GM20000 (cell line): ENCODE results near the gene RCAN2.

Source experiments
- DNase-seq: peaks from one replicate; pipeline ENCODE4 v3.0.0; 2012; ENCODE audit warnings: low spot score
- TF ChIP-seq, protein P1 (sequence below): IDR thresholded peaks from 2 replicates; pipeline ENCODE4 v1.5.1; 2012; ENCODE audit warnings: mild to moderate bottlenecking, control low read depth; ENCODE audit errors: extremely low read depth, missing control alignments

The RCAN2 gene

DNA sequence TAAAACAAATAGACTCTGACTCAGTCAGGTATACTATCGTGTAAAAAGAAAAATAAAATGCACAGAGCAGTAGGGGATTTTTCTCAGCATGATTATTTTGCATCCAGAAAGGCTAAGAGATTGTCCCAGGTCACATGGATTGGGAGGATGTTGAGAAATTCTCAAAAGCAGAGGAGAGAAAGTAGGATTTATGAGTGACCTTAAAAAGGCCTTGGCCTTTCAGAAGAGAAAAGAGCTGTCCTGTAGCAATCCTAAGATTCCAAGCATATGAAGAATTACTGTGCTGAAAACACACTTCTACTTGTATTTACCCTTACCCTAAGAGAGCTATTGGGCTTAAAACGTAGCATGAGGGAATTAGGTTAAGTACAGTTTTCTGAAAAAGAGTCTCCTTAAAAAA is 170.7 kb downstream of the RCAN2 start:
- TF ChIP-seq, protein P1, sequence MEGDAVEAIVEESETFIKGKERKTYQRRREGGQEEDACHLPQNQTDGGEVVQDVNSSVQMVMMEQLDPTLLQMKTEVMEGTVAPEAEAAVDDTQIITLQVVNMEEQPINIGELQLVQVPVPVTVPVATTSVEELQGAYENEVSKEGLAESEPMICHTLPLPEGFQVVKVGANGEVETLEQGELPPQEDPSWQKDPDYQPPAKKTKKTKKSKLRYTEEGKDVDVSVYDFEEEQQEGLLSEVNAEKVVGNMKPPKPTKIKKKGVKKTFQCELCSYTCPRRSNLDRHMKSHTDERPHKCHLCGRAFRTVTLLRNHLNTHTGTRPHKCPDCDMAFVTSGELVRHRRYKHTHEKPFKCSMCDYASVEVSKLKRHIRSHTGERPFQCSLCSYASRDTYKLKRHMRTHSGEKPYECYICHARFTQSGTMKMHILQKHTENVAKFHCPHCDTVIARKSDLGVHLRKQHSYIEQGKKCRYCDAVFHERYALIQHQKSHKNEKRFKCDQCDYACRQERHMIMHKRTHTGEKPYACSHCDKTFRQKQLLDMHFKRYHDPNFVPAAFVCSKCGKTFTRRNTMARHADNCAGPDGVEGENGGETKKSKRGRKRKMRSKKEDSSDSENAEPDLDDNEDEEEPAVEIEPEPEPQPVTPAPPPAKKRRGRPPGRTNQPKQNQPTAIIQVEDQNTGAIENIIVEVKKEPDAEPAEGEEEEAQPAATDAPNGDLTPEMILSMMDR = no peak
- no peak for DNase-seq

DNA sequence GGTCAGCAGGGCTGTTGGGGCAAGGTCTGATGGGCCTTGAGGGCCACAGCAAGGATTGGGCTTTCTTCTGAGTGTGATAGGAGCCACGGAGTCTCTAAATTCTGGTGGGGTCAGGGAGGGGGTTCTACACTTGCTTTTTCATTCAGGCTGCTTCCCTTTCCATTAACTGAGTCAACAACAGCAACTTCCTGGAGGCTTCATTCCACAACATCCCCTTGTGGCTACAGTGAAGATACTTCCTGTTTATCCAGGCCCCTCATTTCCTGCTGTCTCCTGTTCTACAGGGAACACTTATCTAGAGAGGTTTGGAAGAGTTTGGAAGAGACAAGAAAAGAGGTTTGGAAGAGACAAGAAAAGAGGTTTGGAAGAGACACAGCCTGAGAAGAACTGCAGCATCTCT is 175.7 kb downstream of the RCAN2 start:
- TF ChIP-seq, protein P1 = no peak
- no peak for DNase-seq

DNA sequence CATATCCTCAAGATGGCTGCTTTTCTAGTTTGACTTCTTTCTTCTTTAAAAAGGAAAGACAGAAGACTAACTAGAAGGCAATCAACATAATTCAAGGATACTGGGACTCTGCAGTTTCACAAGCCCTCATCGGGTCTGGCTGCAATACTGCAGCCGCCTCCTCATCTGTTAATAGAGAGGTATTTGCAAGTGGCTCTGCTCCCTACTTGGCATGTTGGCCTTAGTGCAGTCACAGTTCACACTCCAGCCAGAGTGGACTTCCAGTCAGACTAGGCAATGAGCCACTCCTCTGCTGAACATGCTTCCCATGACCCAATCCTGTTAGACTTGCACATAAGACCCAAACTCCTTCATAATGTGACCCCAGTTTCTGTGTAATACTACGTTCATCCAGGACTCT is 178.6 kb downstream of the RCAN2 start:
- DNase-seq = no peak
- TF ChIP-seq, protein P1 = no peak

DNA sequence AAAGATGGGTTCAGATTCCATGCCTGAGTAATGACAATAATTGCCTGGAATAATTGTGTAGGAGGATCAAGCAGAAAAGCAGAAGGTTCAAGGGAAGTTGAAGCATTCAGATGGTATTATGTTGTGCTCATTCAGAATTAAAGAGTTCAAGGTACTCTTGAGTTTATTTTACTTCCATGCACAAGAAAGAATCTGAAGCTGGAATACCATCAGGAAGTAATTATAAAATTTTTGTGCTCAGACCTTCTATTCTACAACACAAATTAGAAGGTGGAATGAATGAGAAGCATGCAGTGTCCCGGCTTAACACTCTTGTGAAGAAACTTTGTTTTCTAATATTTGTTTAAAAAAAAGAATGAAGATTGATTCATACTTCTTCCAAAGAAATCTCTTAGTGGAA is 181.1 kb downstream of the RCAN2 start:
- no peak for DNase-seq
- TF ChIP-seq, protein P1 = no peak

DNA sequence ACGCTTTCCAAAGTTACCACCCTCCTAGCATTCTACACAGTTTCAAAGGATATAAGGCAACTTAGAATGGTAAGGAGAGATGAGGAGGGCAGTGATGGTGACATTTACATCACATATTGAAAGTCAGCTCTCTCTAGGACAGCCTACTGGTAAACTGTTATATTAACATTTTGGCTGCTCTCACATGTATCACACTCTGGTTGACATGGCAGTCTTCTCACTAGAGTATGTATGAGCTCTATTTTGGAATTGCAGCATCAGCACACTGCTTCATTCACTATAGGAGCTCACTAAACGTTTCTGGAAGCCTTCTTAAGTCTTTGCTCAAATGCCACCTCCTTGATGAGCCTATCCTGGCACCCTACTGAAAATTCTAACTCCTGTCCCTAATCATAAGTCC is 184.8 kb downstream of the RCAN2 start:
- no peak for DNase-seq
- TF ChIP-seq, protein P1 = no peak

DNA sequence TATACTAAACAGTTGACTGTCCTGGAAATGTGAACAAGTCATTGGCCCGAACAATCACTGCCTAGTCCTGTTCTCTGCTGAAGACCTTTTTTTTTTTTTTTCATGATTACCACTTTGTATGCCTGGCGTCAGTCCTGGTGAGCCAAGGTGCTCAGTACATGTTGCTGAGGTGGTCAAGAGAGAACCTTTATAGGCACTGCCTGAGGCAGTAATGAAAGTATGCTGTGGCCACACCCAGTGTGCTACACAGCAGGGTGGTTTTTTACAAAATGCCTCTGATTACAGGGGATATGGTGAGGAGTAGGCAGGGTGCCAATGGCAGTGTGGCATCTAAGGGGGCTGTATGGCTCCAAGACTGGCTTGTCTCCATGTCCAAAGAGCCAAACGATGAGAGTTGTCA is 185.4 kb downstream of the RCAN2 start:
- TF ChIP-seq, protein P1 = no peak
- no peak for DNase-seq

DNA sequence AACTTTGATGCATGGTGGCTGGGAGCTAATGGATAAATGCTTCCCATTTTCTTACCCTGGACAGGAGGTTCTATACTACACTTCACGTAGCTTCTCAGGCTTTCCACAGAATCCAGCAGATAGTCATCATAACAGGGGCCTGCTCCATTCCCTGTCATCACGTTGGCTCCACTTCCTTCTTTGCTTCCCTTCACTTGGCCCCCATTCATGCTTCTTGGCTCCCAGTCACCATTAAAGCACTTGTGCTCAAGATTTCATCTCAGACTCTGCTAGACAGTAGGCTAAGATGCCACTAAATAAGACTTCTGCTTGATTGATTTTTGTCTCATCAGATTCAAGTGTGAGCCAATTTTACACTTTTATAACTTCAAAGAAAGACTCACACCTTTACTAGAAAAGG is 186.0 kb downstream of the RCAN2 start:
- DNase-seq = no peak
- TF ChIP-seq, protein P1 = no peak
